Measurements from ENCODE around the gene NF1. TPM values are rescaled to one million over a fixed set of nuclear protein-coding genes. Genes with fewer than 3 reads are reported as not detected.
A peak's percentile ranks its signal among the peaks of the same experiment; 100 is the strongest.

NF1 gene
- total and polyA plus RNA-seq, 2 of the 13 experiments (the other 11 are each of a cell fraction or from before 2014, with no cell fraction given), result 21.5 to 26.5 TPM

DNA sequence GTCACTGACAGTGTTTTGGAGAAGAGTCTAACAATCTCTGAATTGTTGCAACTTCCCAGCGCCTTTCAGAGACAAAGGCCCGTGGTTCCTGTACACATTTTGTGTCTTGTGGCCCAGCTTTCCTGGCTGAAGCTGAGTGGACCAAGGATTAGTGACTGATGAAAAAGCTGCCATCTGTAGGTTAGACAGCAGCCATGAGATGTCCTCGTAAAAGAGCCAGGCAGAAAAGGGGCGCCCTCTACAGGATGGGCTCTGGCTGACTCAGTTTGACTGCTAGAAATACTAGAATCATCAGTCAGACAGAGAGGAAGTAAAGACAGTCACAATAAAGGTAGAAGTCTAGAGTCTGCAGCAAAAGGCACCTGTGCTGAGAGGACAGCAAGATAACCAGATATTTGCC lies 26.5 kb upstream of the NF1 start (continued):
- TF ChIP-seq YY1 (IDR thresholded peaks at IDR 0.05; ENCODE audit: insufficient read depth, insufficient replicate concordance, low read depth, low read length), result no peak
- TF ChIP-seq JUN (CRISPR knock-in tag; IDR thresholded peaks at IDR 0.05), result no peak
- TF ChIP-seq ARNTL (CRISPR knock-in tag; IDR thresholded peaks at IDR 0.05), result no peak
- peak; percentile 36; the same call in 1 of the 2 replicates for TF ChIP-seq SMC3 (IDR thresholded peaks at IDR 0.05; ENCODE audit: low read length)
- TF ChIP-seq RAD21 (CRISPR knock-in tag; IDR thresholded peaks at IDR 0.05), result 0 out of 2 replicates have a peak, but pooled peaks have one; percentile 23
- TF ChIP-seq ZMYM4 (CRISPR knock-in tag; IDR thresholded peaks at IDR 0.05), result peak; percentile 30; the same call in 1 of the 2 replicates
- peak; percentile 67 for TF ChIP-seq CTCF (CRISPR knock-in tag; IDR thresholded peaks at IDR 0.05)

GRCh38 chr17:31072186-31072585 lies 22.6 kb upstream of the NF1 start:
- H3K27me3 ChIP-seq (ENCODE audit: control insufficient read depth in 1 of 2, insufficient read depth in 2 of 2, low read length in 2 of 2), result no peaks in the 10 kb centered on the region
- ATAC-seq (no peak), DNase-seq (ENCODE audit: low spot score) (no peak), FAIRE-seq (no peak)
- H3K9ac ChIP-seq (ENCODE audit: insufficient read depth, low read depth, low read length), result no peak overlapping the region
- no TSS peak for BruUV-seq (replicated peaks)
- no peak overlapping the region for H3K27ac ChIP-seq (ENCODE audit: extremely low read length, insufficient read depth, low read length)
- no peaks in the 10 kb centered on the region for H4K20me1 ChIP-seq (ENCODE audit: insufficient read depth, low read length)
- no peak overlapping the region for H2AFZ ChIP-seq (ENCODE audit: low read length)
- TF ChIP-seq SMAD3 (CRISPR knock-in tag; IDR thresholded peaks at IDR 0.05) (no peak), CEBPB (IDR thresholded peaks at IDR 0.05; ENCODE audit: borderline replicate concordance, low read depth, low read length) (peak; percentile 57; the same call in 1 of the 2 replicates), RORA (CRISPR knock-in tag; IDR thresholded peaks at IDR 0.05) (no peak)
- no peak overlapping the region for H3K4me2 ChIP-seq (ENCODE audit: low read depth, low read length)
- POLR2A ChIA-PET, result no interaction called here
- intact Hi-C loops (cut with micrococcal nuclease; ENCODE audit: unreplicated experiment), result no loop called here
- no peaks in the 10 kb centered on the region for H3K9me3 ChIP-seq (ENCODE audit: low read length)
- H3K79me2 ChIP-seq (ENCODE audit: insufficient read depth, low read length), result no peaks in the 10 kb centered on the region
- no peaks in the 10 kb centered on the region for H3K36me3 ChIP-seq (replicated peaks in 1 of 2; ENCODE audit: control insufficient read depth in 1 of 2, insufficient read depth in 2 of 2, low read length in 2 of 2)
- CTCF ChIA-PET (ENCODE audit: low intra/inter-chr PET ratio, low total read pairs), result no interaction called here
- peaks cover 15% of the 10 kb centered on the region for H3K4me1 ChIP-seq (ENCODE audit: insufficient read depth, low read length)
- no peak overlapping the region for H3K4me3 ChIP-seq (replicated peaks in 1 of 3; ENCODE audit: insufficient read depth in 1 of 3, low read depth in 2 of 3, low read length in 3 of 3)
- in situ Hi-C loops (cut with HindIII; ENCODE audit: extremely low pct_ligation_motif_present, low pct_unique_long_range_greater_than_20kb), result no loop called here
